Liver (tissue), 2 donors: ENCODE measurements around the gene CRTAP.

Experiments
- TAF1 ChIP-seq: conservative IDR thresholded peaks from 2 replicates; pipeline ENCODE4 v1.6.1; 2016; ENCODE audit warnings: antibody characterized with exemption, mild to moderate bottlenecking
- TF ChIP-seq, protein P1 (sequence below): IDR thresholded peaks from 2 replicates; pipeline ENCODE4 v1.6.1; 2016; ENCODE audit warnings: antibody characterized with exemption
- TF ChIP-seq, protein P2 (sequence below): IDR thresholded peaks from 2 replicates; pipeline ENCODE4 v1.6.1; 2016; ENCODE audit warnings: antibody characterized with exemption, mild to moderate bottlenecking
- donor health status: healthy.

DNA sequence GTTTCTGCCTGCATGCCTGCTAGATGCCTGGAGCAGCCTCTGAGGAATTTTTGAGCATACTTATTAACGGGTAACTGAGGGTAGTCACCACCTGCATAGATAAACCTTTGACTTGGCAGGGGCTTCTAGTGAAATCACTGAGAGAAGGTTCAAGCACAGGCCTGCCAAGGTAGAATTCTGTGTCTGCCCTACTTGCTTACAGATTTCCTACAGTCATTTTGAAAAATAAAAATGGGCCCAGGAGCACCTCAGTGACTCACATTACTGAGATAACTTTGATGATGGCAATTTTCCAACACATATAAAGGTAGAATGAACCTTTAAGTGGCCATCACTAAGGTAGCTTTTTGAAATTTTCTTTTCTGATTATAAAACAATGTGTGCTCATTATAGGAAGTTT is 10.8 kb downstream of the CRTAP start:
- TF ChIP-seq TAF1: no peak
- TF ChIP-seq, protein P1, sequence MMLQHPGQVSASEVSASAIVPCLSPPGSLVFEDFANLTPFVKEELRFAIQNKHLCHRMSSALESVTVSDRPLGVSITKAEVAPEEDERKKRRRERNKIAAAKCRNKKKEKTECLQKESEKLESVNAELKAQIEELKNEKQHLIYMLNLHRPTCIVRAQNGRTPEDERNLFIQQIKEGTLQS: no peak
- TF ChIP-seq, protein P2, sequence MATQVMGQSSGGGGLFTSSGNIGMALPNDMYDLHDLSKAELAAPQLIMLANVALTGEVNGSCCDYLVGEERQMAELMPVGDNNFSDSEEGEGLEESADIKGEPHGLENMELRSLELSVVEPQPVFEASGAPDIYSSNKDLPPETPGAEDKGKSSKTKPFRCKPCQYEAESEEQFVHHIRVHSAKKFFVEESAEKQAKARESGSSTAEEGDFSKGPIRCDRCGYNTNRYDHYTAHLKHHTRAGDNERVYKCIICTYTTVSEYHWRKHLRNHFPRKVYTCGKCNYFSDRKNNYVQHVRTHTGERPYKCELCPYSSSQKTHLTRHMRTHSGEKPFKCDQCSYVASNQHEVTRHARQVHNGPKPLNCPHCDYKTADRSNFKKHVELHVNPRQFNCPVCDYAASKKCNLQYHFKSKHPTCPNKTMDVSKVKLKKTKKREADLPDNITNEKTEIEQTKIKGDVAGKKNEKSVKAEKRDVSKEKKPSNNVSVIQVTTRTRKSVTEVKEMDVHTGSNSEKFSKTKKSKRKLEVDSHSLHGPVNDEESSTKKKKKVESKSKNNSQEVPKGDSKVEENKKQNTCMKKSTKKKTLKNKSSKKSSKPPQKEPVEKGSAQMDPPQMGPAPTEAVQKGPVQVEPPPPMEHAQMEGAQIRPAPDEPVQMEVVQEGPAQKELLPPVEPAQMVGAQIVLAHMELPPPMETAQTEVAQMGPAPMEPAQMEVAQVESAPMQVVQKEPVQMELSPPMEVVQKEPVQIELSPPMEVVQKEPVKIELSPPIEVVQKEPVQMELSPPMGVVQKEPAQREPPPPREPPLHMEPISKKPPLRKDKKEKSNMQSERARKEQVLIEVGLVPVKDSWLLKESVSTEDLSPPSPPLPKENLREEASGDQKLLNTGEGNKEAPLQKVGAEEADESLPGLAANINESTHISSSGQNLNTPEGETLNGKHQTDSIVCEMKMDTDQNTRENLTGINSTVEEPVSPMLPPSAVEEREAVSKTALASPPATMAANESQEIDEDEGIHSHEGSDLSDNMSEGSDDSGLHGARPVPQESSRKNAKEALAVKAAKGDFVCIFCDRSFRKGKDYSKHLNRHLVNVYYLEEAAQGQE: no peak
